ENCODE data around the gene DLGAP4. TPM values are rescaled to one million over a fixed set of nuclear protein-coding genes. Genes with fewer than 3 reads are reported as not detected.
A peak's percentile ranks its signal among the peaks of the same experiment; 100 is the strongest.

Gene DLGAP4
- total and polyA plus RNA-seq, 9 of the 15 experiments (the other 6 are each of a cell fraction or from before 2014, with no cell fraction given), result 0.31 to 34.1 (median 4.5) TPM

DNA sequence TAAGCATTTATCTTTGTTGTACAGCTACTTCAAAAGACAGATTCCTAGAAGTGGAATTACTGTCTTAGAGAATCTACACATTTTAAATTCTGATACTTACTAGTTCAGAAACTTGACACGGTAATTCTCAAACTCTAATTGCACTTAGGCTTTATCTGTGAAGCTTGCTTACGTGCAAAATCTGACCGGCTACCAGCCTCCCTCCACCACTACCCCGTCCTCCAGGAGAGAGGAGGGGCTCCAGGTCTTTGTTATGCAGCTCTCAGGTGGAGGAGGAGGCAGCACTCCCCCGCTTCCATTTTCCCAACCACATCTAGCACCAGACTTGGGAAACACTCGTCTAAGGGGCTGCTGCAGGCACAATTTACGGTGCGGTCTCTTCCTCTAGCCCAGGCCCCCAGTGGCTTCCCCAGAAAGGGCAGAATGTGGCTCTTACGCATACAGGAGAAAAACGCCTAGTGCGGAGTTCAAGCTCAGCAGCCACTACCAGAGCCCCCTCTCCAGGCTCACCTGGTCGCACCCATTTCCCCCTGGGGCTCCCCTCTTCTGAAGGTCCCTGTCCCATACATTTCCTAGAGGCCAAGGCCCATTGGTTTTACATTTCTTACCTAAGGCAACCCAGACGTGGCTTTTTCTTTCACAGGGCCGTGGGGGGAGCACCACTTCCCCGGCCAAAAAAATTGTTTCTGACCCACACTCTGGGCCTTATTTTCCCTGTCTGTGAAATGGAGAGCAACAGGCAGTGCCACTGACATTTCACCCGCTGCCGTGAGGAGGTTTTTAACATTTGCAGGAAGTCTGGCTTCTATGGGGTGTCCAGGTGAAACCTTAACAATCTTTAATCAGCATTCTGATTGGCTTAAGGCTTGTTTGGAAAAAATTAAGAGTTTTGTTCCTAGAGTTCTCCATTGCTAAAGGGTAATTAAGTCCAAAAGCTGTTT, 265.7 kb downstream of the DLGAP4 start (continued):
- TF ChIP-seq U2AF2 (optimal IDR thresholded peaks at IDR 0.05; ENCODE audit: low read depth, low read length), result no peak
- no peak for TF ChIP-seq POLR3G (IDR thresholded peaks at IDR 0.05; ENCODE audit: extremely low read depth, insufficient read length, insufficient replicate concordance)
- no peak for TF ChIP-seq RBM17 (IDR thresholded peaks at IDR 0.05; ENCODE audit: borderline replicate concordance, low read depth, low read length)
- TF ChIP-seq, protein P1, sequence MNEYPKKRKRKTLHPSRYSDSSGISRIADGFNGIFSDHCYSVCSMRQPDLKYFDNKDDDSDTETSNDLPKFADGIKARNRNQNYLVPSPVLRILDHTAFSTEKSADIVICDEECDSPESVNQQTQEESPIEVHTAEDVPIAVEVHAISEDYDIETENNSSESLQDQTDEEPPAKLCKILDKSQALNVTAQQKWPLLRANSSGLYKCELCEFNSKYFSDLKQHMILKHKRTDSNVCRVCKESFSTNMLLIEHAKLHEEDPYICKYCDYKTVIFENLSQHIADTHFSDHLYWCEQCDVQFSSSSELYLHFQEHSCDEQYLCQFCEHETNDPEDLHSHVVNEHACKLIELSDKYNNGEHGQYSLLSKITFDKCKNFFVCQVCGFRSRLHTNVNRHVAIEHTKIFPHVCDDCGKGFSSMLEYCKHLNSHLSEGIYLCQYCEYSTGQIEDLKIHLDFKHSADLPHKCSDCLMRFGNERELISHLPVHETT (CRISPR knock-in tag; conservative IDR thresholded peaks at IDR 0.05 in 1 of 2, IDR thresholded peaks at IDR 0.05 in 1 of 2), result no peak
- TF ChIP-seq THRAP3 (IDR thresholded peaks at IDR 0.05; ENCODE audit: borderline replicate concordance), result no peak
- TF ChIP-seq, protein P2, sequence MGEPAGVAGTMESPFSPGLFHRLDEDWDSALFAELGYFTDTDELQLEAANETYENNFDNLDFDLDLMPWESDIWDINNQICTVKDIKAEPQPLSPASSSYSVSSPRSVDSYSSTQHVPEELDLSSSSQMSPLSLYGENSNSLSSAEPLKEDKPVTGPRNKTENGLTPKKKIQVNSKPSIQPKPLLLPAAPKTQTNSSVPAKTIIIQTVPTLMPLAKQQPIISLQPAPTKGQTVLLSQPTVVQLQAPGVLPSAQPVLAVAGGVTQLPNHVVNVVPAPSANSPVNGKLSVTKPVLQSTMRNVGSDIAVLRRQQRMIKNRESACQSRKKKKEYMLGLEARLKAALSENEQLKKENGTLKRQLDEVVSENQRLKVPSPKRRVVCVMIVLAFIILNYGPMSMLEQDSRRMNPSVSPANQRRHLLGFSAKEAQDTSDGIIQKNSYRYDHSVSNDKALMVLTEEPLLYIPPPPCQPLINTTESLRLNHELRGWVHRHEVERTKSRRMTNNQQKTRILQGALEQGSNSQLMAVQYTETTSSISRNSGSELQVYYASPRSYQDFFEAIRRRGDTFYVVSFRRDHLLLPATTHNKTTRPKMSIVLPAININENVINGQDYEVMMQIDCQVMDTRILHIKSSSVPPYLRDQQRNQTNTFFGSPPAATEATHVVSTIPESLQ (CRISPR knock-in tag; IDR thresholded peaks at IDR 0.05), result no peak
- no peak for TF ChIP-seq ZNF146 (CRISPR knock-in tag; IDR thresholded peaks at IDR 0.05; ENCODE audit: unreplicated experiment)
- 0 out of 2 replicates have a peak, but pooled peaks have one; percentile 49 for TF ChIP-seq NFRKB (IDR thresholded peaks at IDR 0.05; ENCODE audit: low read depth)
- TF ChIP-seq CREM (IDR thresholded peaks at IDR 0.05; ENCODE audit: low read depth), result peak; percentile 23; the same call in 1 of the 2 replicates
- no peak for TF ChIP-seq MTF1 (CRISPR knock-in tag; IDR thresholded peaks at IDR 0.05; ENCODE audit: borderline replicate concordance)
- no peak for TF ChIP-seq JUND (IDR thresholded peaks at IDR 0.05; ENCODE audit: borderline replicate concordance, low read depth, low read length)
- TF ChIP-seq JUND (tag; IDR thresholded peaks at IDR 0.05; ENCODE audit: borderline replicate concordance, low read depth, low read length), result peak; percentile 20; the same call in 1 of the 3 replicates
- no peak for TF ChIP-seq SMAD2 (IDR thresholded peaks at IDR 0.05; ENCODE audit: low read depth, low read length)
- TF ChIP-seq TAF1 (IDR thresholded peaks at IDR 0.05; ENCODE audit: control insufficient read depth, extremely low read depth, insufficient read depth, low read length, severe bottlenecking), result no peak
- no peak for TF ChIP-seq ZNF444 (CRISPR knock-in tag; IDR thresholded peaks at IDR 0.05)
- no peak for TF ChIP-seq POLR2G (IDR thresholded peaks at IDR 0.05; ENCODE audit: low read depth, low read length)
- TF ChIP-seq BCOR (IDR thresholded peaks at IDR 0.05), result no peak
- TF ChIP-seq HLTF (IDR thresholded peaks at IDR 0.05), result no peak
- TF ChIP-seq, protein P3, sequence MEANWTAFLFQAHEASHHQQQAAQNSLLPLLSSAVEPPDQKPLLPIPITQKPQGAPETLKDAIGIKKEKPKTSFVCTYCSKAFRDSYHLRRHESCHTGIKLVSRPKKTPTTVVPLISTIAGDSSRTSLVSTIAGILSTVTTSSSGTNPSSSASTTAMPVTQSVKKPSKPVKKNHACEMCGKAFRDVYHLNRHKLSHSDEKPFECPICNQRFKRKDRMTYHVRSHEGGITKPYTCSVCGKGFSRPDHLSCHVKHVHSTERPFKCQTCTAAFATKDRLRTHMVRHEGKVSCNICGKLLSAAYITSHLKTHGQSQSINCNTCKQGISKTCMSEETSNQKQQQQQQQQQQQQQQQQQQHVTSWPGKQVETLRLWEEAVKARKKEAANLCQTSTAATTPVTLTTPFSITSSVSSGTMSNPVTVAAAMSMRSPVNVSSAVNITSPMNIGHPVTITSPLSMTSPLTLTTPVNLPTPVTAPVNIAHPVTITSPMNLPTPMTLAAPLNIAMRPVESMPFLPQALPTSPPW (CRISPR knock-in tag; IDR thresholded peaks at IDR 0.05), result peak; percentile 27; the same call in 1 of the 2 replicates
- no peak for TF ChIP-seq CBX1 (IDR thresholded peaks at IDR 0.05; ENCODE audit: low read depth)
- peak; percentile 56; the same call in 1 of the 2 replicates for TF ChIP-seq ZBTB7A (IDR thresholded peaks at IDR 0.05; ENCODE audit: borderline replicate concordance, control insufficient read depth, low read depth, low read length)

Data from K562 (cell line).